HG02885 (cell line): Measurements from ENCODE around the gene PLCB1.
"Not testable (repeated sequence)": the region's sequence is repeated elsewhere in the genome, so short reads cannot be mapped to it uniquely, and the experiment has no call there.

Source experiments
- ATAC-seq: cut with Tn5 transposase; IDR thresholded peaks from one replicate; pipeline ENCODE4 v1.9.1; 2021; ENCODE audit warnings: mild to moderate bottlenecking; ENCODE audit not compliant: unreplicated experiment, poor library complexity

Gene PLCB1

DNA sequence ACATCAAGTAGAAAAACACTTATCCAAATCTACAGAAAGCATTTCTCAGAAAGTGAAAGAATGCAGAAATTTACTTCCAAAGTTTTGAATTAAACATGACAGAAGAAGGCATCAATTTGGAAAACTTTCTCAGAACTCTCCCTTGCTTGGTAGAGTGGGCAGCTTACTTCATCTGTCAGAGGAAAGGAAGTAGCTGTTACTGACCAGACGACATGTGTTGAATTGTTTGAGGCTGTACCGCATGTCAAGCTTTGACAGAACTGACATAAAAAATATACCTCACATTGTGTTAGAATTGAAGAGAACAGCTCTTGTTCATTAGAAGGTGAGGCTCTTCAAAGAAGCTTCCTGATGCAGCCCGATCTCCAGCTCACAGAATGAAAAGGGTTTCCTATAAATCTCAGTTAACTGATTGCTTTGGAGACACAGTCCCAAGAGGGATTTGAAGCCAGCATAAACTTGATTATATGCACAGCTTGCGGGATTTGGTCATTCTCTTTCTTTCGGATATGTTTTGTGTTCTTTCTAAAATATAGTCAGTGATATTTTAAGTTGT, 190.7 kb downstream of the PLCB1 start:
- ATAC-seq = no peak

- ATAC-seq = no peak
Observed at GRCh38 chr20:8326191-8326590, 194.1 kb downstream of the PLCB1 start.

DNA sequence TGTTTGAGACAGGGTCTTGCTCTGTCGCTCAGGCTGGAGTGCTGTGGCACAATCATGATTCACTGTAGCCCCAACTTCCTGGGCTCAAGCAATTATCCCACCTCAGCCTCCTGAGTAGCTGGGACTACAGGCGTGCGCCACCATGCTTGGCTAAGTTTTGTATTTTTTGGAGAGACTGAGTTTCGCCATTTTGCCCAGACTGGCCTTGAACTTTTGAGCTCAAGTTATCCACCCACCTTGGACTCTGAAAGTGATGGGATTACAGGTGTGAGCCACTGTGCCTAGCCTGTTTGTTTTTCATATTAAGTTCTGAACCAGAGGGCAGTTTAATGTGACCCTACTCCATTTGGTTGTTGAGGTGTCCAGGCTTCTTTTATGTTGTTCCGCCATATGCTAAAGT, 194.8 kb downstream of the PLCB1 start:
- ATAC-seq = no peak

DNA sequence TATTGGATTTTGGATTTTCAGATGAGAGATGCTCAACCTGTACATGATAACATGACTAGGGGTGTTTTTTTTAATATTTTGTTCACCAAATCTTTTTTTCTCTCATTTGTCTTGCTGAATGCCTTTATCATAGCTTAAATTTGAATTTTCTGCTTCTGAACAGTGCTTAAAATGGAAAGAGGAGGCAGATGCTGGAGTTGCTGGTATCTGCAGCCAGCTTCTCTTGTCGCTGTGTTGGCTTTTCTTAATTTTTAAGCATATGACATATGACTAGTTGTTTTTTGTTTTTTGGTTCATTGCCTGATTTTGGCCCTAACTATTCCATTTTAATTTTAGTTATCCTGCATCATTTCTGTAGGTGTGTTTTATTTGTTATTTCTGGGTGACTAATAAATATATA, 196.1 kb downstream of the PLCB1 start:
- ATAC-seq = no peak

DNA sequence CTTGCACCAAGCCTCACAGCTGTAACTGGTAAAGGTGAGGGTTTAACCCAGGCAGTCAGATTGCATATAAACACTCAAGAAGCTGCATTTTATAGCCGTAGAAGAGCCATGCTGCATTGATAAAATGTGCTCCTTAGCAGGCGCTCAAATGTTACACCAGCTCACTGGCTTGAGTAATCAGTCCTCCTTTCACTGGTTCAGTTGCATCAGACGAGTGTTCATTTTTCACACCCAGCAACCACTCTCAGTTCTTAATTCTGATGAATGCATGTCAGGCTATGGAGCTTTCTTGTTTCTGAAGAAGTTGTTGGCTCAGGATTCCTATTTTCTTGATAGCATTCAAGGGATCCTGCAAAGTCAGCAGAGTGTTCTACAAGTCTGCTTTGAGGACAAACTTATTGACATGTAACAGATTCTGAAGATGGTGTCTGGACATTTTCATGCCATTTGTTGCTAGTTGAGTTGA, 198.3 kb downstream of the PLCB1 start:
- ATAC-seq = no peak

- no peak for ATAC-seq
Observed at GRCh38 chr20:8330785-8331695, 199.0 kb downstream of the PLCB1 start.

GRCh38 chr20:8331740-8332412, 199.8 kb downstream of the PLCB1 start:
- no peak for ATAC-seq

DNA sequence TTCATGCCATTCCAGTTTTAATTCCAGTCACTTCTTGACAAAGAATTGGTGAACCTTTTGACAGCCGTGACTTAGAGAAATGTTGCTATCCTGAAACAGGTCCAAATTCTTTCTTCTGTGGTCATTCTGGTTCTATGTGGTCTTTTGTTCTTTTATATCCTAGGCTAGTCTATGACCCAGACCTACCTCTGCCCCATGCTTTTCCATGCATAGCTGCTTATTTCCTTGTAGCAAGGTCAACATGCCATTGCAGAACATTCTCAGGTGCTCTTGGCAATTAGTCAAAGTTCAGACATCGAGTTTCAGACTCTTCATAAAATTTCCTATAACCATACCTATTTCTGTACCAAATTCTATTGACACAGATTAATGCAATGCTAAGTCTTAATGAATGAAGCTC, 202.6 kb downstream of the PLCB1 start:
- no peak for ATAC-seq

DNA sequence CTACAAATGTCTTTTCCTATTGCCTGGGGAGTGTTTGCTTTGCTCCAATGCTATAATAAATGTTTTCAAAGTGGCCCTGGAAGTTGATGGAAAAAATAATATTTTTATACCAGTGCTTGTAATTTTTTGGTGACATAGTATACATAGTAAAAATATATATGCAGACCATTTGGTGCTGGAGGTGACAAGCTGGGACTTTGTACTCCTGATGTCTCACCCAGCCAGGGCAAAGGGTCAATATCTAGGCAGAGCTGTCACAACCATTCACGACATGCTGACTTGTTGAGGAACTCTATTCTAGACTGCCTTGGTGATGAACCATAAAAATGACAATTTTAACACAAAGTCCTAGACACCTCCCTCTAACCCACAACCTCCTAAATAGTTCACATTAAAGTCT, 203.0 kb downstream of the PLCB1 start:
- no peak for ATAC-seq

DNA sequence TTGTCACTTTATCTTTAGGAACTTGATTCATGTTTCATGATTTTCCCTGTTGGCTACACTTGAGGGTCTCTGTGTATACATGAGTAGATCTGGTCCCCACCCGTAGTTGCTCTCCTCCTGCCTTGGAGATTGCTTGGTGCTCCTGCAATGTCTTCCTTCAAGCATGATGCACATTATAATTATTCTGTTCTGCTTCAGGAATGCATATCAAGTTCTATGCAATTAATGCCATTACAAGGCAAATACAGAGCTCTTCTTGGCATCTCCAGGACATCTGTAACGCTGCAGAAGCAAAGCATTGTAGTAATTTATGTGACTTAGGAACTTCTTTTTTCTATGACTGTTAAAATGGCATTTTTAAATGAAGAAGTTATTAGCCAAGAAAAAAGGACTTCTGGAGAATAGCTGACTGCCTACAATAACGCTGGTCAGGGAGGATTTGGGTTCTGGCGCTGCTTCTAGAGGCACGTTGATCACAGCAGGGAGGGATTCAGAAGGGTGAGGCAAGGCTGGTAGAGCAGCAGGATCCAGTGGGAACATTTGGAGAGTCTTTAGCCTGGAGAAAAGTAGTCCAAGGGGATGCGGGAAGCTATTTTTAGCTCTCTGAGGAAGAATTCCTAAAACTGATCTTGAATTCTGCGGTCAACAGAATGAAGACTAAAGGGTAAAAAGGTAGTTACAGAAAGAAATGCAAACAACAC, 203.6 kb downstream of the PLCB1 start:
- ATAC-seq = no peak

DNA sequence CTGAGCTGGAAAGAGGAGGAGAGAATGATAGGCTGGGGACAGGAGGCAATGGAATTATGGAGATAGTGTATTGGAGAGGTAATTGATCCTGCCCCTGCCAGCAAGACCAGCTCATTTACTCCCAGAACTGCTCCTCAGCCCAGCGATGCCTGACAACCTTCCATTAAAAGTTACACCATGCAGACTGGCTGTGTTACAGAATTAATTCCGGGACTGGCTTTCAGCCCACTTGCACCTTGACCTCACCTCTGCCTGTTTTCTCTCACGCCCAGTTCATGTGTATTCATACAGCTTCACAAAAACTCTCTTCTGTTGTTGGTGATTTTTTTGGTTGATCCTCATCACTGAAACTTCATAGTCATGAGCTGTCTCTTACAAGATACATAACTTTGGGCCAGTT, 207.3 kb downstream of the PLCB1 start:
- no peak for ATAC-seq

DNA sequence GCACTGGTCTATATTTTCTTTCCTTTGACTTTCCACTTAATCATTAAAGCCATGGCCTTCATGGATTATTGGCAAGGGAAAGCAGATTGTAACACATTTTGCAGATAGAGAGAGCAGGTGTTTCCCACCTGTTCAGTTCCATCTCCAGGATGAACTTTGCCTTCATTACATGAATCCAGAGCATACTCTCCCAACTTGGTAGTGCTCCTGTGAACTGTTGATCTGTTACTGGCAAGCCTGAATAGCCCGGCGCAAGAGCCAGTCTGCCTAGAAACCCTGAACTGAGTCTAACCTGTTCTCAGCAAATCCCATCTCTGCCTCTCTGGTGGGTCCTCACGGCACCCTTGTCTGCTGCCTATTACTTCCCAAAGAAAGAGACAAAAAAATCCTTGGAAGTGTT, 210.3 kb downstream of the PLCB1 start:
- no peak for ATAC-seq

- ATAC-seq = no peak
Observed at GRCh38 chr20:8344106-8344505, 212.0 kb downstream of the PLCB1 start.

- ATAC-seq = no peak
Observed at GRCh38 chr20:8344631-8345030, 212.6 kb downstream of the PLCB1 start.

DNA sequence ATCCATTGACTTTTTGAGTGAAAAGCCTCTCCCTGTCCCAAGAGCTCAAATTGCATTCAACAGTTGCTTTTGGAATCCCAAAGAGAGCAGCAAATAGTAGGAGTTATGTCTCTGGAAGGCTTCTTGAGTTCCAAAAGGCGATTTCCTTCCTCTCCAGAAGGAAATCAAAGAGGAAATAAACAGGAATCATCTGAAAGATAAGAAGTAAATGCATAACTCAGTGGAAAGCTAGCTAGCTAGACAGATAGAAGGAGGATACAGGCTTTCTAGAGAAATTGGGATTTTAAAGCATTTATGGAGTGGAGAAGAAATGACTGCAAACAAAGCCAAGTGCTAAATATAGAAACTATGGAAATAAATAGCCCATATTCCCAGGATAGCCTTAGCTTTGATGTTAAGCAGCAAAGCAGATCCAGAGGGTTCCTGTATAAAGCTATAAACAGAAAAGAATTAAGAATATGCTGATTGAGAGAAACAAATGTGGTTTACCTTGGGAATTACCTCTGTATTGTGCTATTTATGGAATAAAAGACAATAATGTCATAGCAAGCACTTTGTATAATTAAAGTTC, 214.7 kb downstream of the PLCB1 start:
- ATAC-seq = no peak

DNA sequence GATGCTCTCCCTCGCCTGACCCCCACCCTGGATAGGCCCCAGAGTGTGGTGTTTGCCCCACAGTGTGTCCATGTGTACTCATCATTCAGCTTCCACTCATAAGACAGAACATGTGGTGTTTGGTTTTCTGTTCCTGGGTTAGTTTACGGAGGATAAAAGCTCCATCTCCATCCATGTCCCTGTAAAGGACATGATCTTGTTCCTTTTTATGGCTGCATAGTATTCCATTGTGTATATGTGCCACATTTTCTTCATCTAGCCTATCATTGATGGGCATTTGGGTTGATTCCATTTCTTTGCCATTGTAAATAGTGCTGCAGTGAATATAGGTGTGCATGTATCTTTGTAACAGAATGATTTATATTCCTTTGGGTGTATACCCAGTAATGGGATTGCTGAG, 218.2 kb downstream of the PLCB1 start:
- not testable (repeated sequence) for ATAC-seq

GRCh38 chr20:8352486-8352885, 220.4 kb downstream of the PLCB1 start:
- ATAC-seq = no peak

GRCh38 chr20:8353512-8353911, 221.4 kb downstream of the PLCB1 start:
- no peak for ATAC-seq

DNA sequence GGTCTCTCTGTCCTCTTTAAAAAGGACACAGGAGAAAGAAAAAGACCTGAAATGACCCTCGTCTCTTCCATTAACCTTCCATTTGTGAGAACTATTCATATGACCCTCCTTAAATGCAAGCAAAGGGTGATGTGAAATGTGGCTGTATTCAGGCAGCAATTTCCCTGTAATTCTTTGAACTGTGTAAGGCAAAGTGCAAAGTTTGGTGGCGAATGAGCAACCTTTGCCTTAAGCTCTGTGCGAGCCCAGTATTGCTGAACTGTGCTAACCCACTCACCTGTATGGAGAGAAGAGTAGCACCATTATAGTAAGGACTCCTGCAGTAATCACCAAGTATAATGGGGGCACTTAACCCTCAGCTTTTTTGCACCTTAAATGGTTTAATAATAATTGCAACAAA, 223.4 kb downstream of the PLCB1 start:
- ATAC-seq = no peak

DNA sequence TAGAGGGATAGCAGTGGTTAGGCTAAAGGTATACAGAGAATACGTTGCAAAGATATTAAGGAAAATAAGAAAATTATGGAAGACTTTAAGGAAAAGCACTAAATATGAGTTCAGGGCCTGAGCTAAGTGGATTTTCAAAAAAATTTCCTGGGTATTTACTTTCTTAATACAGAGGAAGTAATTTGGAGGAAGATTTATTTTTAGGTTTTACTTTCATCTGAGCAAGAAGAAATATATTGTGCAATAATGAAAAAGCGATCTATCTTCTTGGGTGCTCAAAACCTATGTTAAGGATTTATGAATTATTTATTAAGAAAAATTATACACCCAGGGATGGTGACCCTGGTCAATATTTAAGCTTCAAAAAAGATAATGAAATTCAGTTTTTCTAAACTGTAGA, 224.7 kb downstream of the PLCB1 start:
- ATAC-seq = no peak
